Measurements from ENCODE around the gene ZNF552.
"Not testable (repeated sequence)": the region's sequence is repeated elsewhere in the genome, so short reads cannot be mapped to it uniquely, and the experiment has no call there.

Gene ZNF552

GRCh38 chr19:57817976-57818375, 3.3 kb upstream of the ZNF552 start:
- DNase-seq, result no peak

GRCh38 chr19:57816652-57817051, 1.9 kb upstream of the ZNF552 start:
- no peak for DNase-seq

GRCh38 chr19:57815247-57816075, 748 bp upstream of the ZNF552 start:
- no peak for DNase-seq

GRCh38 chr19:57813919-57814504, 701 bp downstream of the ZNF552 start:
- no peak for DNase-seq

- DNase-seq, result not testable (repeated sequence)
These were observed 1.5 kb downstream of the ZNF552 start for GRCh38 chr19:57812975-57813820.

- DNase-seq, result no peak
These were observed 2.5 kb downstream of the ZNF552 start for GRCh38 chr19:57812226-57812625.

GRCh38 chr19:57810410-57811295, 4.1 kb downstream of the ZNF552 start:
- not testable (repeated sequence) for DNase-seq

- DNase-seq, result no peak
These were observed 7.2 kb downstream of the ZNF552 start for GRCh38 chr19:57807541-57807940.

- DNase-seq, result no peak
These were observed 11.0 kb downstream of the ZNF552 start for GRCh38 chr19:57803594-57804325.

- no peak for DNase-seq
These were observed 11.5 kb downstream of the ZNF552 start for GRCh38 chr19:57803265-57803593.

- DNase-seq, result no peak
These were observed 12.4 kb downstream of the ZNF552 start for GRCh38 chr19:57802269-57802668.

- no peak for DNase-seq
These were observed 14.0 kb downstream of the ZNF552 start for GRCh38 chr19:57800696-57801095.

GRCh38 chr19:57796580-57796979, 18.1 kb downstream of the ZNF552 start:
- not testable (repeated sequence) for DNase-seq

- DNase-seq, result no peak
These were observed 25.4 kb downstream of the ZNF552 start for GRCh38 chr19:57789288-57789687.

- no peak for DNase-seq
These were observed 26.5 kb downstream of the ZNF552 start for GRCh38 chr19:57788114-57788692.

- DNase-seq, result no peak
These were observed 27.8 kb downstream of the ZNF552 start for GRCh38 chr19:57786906-57787305.

- no peak for DNase-seq
These were observed 28.4 kb downstream of the ZNF552 start for GRCh38 chr19:57786286-57786685.

- no peak for DNase-seq
These were observed 35.4 kb downstream of the ZNF552 start for GRCh38 chr19:57779220-57779845.

- DNase-seq, result no peak
These were observed 36.4 kb downstream of the ZNF552 start for GRCh38 chr19:57778336-57778735.

GRCh38 chr19:57776764-57777296, 37.9 kb downstream of the ZNF552 start:
- no peak for DNase-seq

GRCh38 chr19:57773488-57773887, 41.2 kb downstream of the ZNF552 start:
- no peak for DNase-seq

Data from NCI-H510A (cell line).